ENCODE data around the gene TEAD4.

Gene TEAD4

DNA sequence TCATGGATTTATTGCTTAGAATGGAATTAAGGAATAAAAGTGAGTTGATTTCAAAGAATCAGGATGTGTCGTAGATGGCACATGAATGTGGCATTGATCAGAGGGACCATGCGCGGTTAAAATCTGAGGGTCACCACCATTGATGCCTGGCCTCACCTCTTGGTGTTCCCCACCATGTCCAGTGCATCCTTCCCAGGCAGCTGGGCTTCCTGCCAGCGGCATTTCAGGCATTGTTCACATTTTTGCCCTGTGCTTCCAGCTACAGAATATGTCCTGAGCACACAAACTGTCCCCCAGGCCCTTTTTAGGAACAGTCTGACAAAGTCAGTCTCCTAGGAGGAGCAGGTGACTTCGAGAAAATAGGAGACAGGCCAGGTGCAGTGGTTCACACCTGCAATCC, 76.0 kb downstream of the TEAD4 start:
- no peaks in the 10 kb centered on the region for H3K9me3 ChIP-seq (ENCODE audit: insufficient read depth, low read length)
- no peak overlapping the region for H3K4me2 ChIP-seq (ENCODE audit: low read depth, low read length, poor library complexity, severe bottlenecking)
- no peaks in the 10 kb centered on the region for H3F3A ChIP-seq (ENCODE audit: insufficient read depth)
- no peak overlapping the region for H2AFZ ChIP-seq (ENCODE audit: low read depth, low read length, severe bottlenecking)
- no peaks in the 10 kb centered on the region for H4K20me1 ChIP-seq (ENCODE audit: low read depth, low read length)
- H3K27ac ChIP-seq (ENCODE audit: low read depth, low read length) = no peak overlapping the region
- no peak overlapping the region for H3K9ac ChIP-seq (ENCODE audit: low read length)
- H3K4me3 ChIP-seq (ENCODE audit: insufficient read depth, low read length, poor library complexity, severe bottlenecking) = no peak overlapping the region
- no peaks in the 10 kb centered on the region for H3K9me2 ChIP-seq (replicated peaks; ENCODE audit: insufficient read depth, low read length)
- H3K27me3 ChIP-seq (ENCODE audit: low read length) = no peaks in the 10 kb centered on the region
- TF ChIP-seq, protein P1, sequence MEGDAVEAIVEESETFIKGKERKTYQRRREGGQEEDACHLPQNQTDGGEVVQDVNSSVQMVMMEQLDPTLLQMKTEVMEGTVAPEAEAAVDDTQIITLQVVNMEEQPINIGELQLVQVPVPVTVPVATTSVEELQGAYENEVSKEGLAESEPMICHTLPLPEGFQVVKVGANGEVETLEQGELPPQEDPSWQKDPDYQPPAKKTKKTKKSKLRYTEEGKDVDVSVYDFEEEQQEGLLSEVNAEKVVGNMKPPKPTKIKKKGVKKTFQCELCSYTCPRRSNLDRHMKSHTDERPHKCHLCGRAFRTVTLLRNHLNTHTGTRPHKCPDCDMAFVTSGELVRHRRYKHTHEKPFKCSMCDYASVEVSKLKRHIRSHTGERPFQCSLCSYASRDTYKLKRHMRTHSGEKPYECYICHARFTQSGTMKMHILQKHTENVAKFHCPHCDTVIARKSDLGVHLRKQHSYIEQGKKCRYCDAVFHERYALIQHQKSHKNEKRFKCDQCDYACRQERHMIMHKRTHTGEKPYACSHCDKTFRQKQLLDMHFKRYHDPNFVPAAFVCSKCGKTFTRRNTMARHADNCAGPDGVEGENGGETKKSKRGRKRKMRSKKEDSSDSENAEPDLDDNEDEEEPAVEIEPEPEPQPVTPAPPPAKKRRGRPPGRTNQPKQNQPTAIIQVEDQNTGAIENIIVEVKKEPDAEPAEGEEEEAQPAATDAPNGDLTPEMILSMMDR (IDR thresholded peaks at IDR 0.05; ENCODE audit: insufficient read depth, low read length, poor library complexity, severe bottlenecking) = no peak
- no peak for TF ChIP-seq EZH2phosphoT487 (conservative IDR thresholded peaks at IDR 0.05; ENCODE audit: low read length)
- no peaks in the 10 kb centered on the region for H3K36me3 ChIP-seq (ENCODE audit: low read length)
- H3K79me2 ChIP-seq (ENCODE audit: insufficient read depth, low read length) = no peaks in the 10 kb centered on the region

DNA sequence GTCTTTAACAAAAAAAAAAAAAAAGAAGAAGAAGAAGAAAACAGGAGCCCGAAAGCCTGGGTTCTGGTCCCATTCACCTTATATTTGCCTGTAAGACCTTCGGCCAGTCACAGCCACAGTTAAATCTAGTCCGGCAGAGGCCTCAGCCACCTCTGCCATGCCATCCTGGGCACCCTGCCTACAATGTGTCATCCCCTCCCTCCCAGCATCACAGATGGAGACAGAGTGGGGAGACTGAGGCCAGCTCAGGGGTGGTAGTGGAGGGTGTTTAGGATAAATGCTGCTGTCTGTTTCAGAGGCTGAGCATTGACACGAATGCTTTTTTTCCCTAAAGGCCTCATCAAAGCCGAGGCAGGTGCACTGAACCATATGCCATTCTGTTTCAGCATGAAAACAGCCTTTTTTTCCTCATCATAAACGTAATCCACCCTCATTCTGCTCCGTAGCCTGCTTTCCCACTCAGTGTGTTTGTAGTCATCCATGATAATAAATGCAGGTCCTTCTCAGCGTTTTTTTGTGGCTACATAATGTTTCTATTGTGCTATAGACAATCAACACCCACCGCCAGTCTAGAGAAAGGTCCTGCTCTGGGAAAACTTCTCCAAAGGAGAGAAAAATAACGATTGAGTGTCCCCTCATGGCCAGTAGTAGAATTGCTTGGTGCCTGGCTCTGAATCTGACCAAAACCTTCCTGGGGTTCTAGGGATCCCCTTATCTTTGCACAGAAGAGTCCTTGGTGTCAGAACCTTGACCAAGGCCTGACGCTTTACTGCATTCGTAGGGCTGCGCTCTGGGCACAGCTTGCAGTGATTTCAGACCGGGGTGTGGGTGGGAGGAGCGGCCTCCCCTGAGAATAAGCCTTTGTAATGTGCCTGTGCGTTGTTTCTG, 76.9 kb downstream of the TEAD4 start:
- Histone ChIP-seq H4K20me1 (ENCODE audit: low read depth, low read length) (no peaks in the 10 kb centered on the region), H3K79me2 (ENCODE audit: insufficient read depth, low read length) (no peaks in the 10 kb centered on the region), H3K4me3 (ENCODE audit: insufficient read depth, low read length, poor library complexity, severe bottlenecking) (no peak overlapping the region), H3K9ac (ENCODE audit: low read length) (no peak overlapping the region), H3K9me3 (ENCODE audit: insufficient read depth, low read length) (no peaks in the 10 kb centered on the region), H3F3A (ENCODE audit: insufficient read depth) (no peaks in the 10 kb centered on the region), H3K27me3 (ENCODE audit: low read length) (no peaks in the 10 kb centered on the region), H3K36me3 (ENCODE audit: low read length) (no peaks in the 10 kb centered on the region), H3K27ac (ENCODE audit: low read depth, low read length) (no peak overlapping the region), H2AFZ (ENCODE audit: low read depth, low read length, severe bottlenecking) (no peak overlapping the region), H3K9me2 (replicated peaks; ENCODE audit: insufficient read depth, low read length) (no peaks in the 10 kb centered on the region), H3K4me2 (ENCODE audit: low read depth, low read length, poor library complexity, severe bottlenecking) (no peak overlapping the region)
- no peak for TF ChIP-seq EZH2phosphoT487 (conservative IDR thresholded peaks at IDR 0.05; ENCODE audit: low read length)
- TF ChIP-seq, protein P1 (IDR thresholded peaks at IDR 0.05; ENCODE audit: insufficient read depth, low read length, poor library complexity, severe bottlenecking) = no peak

DNA sequence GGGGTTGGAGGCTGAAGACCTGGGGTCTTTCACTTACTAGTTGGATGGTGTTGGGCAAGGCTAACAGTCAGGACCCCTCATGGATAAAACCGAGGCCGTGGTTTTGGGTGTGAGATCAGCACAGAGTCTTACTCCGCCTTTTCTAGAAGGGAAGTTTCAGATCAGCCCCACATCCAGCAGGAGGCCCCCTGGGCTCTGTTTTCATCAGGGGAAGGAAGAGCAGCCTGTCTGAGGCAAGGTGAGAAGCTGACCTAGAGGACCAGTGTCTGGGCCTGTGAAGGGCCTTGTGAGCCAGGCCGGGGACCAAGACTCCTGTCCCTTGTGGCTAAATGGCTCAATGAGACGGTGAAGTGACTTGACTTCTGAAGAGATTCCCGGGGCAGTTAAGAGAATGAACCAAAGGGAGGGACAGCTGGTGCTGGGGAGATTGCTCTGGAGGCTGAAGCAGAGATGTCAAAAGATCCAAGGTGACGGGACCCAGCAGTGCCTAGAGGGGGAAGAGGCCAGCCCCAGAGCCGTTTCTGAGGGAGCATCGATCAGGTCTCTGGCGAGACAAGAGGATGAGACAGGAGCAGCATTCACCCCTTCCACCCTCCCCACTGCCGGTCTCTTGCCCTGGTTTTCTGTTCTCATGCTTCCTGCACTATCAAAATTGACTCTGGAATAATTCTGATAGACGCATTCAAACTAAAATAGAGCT, 77.9 kb downstream of the TEAD4 start:
- H3K4me2 ChIP-seq (ENCODE audit: low read depth, low read length, poor library complexity, severe bottlenecking) = no peak overlapping the region
- no peaks in the 10 kb centered on the region for H3K27me3 ChIP-seq (ENCODE audit: low read length)
- no peaks in the 10 kb centered on the region for H4K20me1 ChIP-seq (ENCODE audit: low read depth, low read length)
- H3F3A ChIP-seq (ENCODE audit: insufficient read depth) = no peaks in the 10 kb centered on the region
- H3K9me3 ChIP-seq (ENCODE audit: insufficient read depth, low read length) = no peaks in the 10 kb centered on the region
- no peak overlapping the region for H2AFZ ChIP-seq (ENCODE audit: low read depth, low read length, severe bottlenecking)
- no peaks in the 10 kb centered on the region for H3K36me3 ChIP-seq (ENCODE audit: low read length)
- H3K4me3 ChIP-seq (ENCODE audit: insufficient read depth, low read length, poor library complexity, severe bottlenecking) = no peak overlapping the region
- no peaks in the 10 kb centered on the region for H3K79me2 ChIP-seq (ENCODE audit: insufficient read depth, low read length)
- H3K9ac ChIP-seq (ENCODE audit: low read length) = no peak overlapping the region
- H3K9me2 ChIP-seq (replicated peaks; ENCODE audit: insufficient read depth, low read length) = no peaks in the 10 kb centered on the region
- H3K27ac ChIP-seq (ENCODE audit: low read depth, low read length) = no peak overlapping the region
- no peak for TF ChIP-seq EZH2phosphoT487 (conservative IDR thresholded peaks at IDR 0.05; ENCODE audit: low read length)
- TF ChIP-seq, protein P1 (IDR thresholded peaks at IDR 0.05; ENCODE audit: insufficient read depth, low read length, poor library complexity, severe bottlenecking) = no peak
